ENCODE measurements around the gene SLC19A1.

DNA sequence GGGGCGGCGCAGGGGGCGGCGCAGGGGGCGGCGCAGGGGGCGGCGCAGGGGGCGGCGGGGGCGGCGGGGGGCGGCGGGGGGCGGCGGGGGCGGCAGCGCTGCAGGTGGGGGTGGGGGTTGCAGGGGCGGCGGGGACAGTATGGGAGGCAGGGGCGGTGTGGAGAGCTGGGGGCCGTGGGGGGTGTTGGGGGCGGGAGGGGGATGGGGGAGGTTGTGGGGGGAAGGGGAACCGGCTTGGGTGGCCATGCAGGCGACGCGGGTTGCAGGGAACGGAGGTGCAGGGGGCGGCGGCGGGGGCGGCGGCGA, 13.0 kb upstream of the SLC19A1 start:
- TF ChIP-seq, protein P1, sequence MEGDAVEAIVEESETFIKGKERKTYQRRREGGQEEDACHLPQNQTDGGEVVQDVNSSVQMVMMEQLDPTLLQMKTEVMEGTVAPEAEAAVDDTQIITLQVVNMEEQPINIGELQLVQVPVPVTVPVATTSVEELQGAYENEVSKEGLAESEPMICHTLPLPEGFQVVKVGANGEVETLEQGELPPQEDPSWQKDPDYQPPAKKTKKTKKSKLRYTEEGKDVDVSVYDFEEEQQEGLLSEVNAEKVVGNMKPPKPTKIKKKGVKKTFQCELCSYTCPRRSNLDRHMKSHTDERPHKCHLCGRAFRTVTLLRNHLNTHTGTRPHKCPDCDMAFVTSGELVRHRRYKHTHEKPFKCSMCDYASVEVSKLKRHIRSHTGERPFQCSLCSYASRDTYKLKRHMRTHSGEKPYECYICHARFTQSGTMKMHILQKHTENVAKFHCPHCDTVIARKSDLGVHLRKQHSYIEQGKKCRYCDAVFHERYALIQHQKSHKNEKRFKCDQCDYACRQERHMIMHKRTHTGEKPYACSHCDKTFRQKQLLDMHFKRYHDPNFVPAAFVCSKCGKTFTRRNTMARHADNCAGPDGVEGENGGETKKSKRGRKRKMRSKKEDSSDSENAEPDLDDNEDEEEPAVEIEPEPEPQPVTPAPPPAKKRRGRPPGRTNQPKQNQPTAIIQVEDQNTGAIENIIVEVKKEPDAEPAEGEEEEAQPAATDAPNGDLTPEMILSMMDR (IDR thresholded peaks at IDR 0.05) = no peak
- TF ChIP-seq, protein P2, sequence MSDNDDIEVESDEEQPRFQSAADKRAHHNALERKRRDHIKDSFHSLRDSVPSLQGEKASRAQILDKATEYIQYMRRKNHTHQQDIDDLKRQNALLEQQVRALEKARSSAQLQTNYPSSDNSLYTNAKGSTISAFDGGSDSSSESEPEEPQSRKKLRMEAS (IDR thresholded peaks at IDR 0.05; ENCODE audit: low read depth) = no peak
- TF ChIP-seq RCOR1 (IDR thresholded peaks at IDR 0.05; ENCODE audit: low read length) (no peak), POLR2AphosphoS5 (IDR thresholded peaks at IDR 0.05; ENCODE audit: low read depth, low read length) (no peak), TEAD4 (IDR thresholded peaks at IDR 0.05; ENCODE audit: borderline replicate concordance, insufficient read depth) (no peak)

All from SK-N-SH (cell line).